DND-41 (cell line): Measurements from ENCODE around the gene LYRM9.

Source experiments
- ATAC-seq: fragments of 200-7000 bp; cut with Tn5 transposase; 3 replicates; pipeline ENCODE4 v1.9.1; 2021; ENCODE audit warnings: low read depth; ENCODE audit not compliant: insufficient read depth
- DNase-seq: peaks from one replicate; pipeline ENCODE4 v3.0.0-alpha.2; 2020
- H2AFZ ChIP-seq: 2 replicates; pipeline ENCODE4 v1.6.0; 2012; ENCODE audit warnings: low read depth, low read length
- H3K27ac ChIP-seq: 2 replicates; pipeline ENCODE4 v1.5.1; 2012; ENCODE audit warnings: low read length, inconsistent platforms
- H3K27me3 ChIP-seq: fragments of 200-600 bp; sonication (generic); 2 replicates; pipeline ENCODE4 v1.6.0; 2012; ENCODE audit warnings: low read length, mild to moderate bottlenecking, inconsistent platforms; ENCODE audit not compliant: insufficient read depth, poor library complexity
- H3K36me3 ChIP-seq: 2 replicates; pipeline ENCODE4 v1.5.1; 2012; ENCODE audit warnings: low read length, inconsistent platforms; ENCODE audit not compliant: insufficient read depth
- H3K4me1 ChIP-seq: 2 replicates; pipeline ENCODE4 v1.5.1; 2012; ENCODE audit warnings: mild to moderate bottlenecking, low read length; ENCODE audit not compliant: insufficient read depth
- H3K4me2 ChIP-seq: 2 replicates; pipeline ENCODE4 v1.6.0; 2012; ENCODE audit warnings: mild to moderate bottlenecking, moderate library complexity, low read length, inconsistent platforms; ENCODE audit not compliant: insufficient read depth
- H3K4me3 ChIP-seq, 2 experiments: fragments of 200-600 bp in 1 of 2; shearing (Covaris generic) in 1 of 2; 2 replicates each; pipeline ENCODE4 v1.5.1; 2012 to 2016; ENCODE audit warnings: inconsistent platforms in 2 of 2, low read length in 2 of 2, mild to moderate bottlenecking in 2 of 2, low read depth in 1 of 2, moderate library complexity in 1 of 2
- H3K79me2 ChIP-seq: 2 replicates; pipeline ENCODE4 v1.6.0; 2012; ENCODE audit warnings: low read length, inconsistent platforms; ENCODE audit not compliant: insufficient read depth
- H3K9ac ChIP-seq: 2 replicates; pipeline ENCODE4 v1.6.0; 2012; ENCODE audit warnings: low read depth, mild to moderate bottlenecking, inconsistent platforms, low read length, moderate library complexity
- H3K9me3 ChIP-seq: 2 replicates; pipeline ENCODE4 v1.5.1; 2012; ENCODE audit warnings: low read length, moderate library complexity, mild to moderate bottlenecking, inconsistent platforms; ENCODE audit not compliant: insufficient read depth, severe bottlenecking
- H4K20me1 ChIP-seq: 2 replicates; pipeline ENCODE4 v1.6.0; 2012; ENCODE audit warnings: low read length; ENCODE audit not compliant: insufficient read depth
- EZH2 ChIP-seq: IDR thresholded peaks from 3 replicates; pipeline ENCODE4 v1.6.1; 2012; ENCODE audit warnings: borderline replicate concordance, low read depth, mild to moderate bottlenecking, moderate library complexity, low read length, inconsistent platforms; ENCODE audit not compliant: severe bottlenecking
- TF ChIP-seq, protein P1 (sequence below): IDR thresholded peaks from 2 replicates; pipeline ENCODE4 v1.5.1; 2012; ENCODE audit warnings: borderline replicate concordance, low read length, moderate library complexity, mild to moderate bottlenecking; ENCODE audit not compliant: poor library complexity, severe bottlenecking; ENCODE audit errors: extremely low read depth

The LYRM9 gene

DNA sequence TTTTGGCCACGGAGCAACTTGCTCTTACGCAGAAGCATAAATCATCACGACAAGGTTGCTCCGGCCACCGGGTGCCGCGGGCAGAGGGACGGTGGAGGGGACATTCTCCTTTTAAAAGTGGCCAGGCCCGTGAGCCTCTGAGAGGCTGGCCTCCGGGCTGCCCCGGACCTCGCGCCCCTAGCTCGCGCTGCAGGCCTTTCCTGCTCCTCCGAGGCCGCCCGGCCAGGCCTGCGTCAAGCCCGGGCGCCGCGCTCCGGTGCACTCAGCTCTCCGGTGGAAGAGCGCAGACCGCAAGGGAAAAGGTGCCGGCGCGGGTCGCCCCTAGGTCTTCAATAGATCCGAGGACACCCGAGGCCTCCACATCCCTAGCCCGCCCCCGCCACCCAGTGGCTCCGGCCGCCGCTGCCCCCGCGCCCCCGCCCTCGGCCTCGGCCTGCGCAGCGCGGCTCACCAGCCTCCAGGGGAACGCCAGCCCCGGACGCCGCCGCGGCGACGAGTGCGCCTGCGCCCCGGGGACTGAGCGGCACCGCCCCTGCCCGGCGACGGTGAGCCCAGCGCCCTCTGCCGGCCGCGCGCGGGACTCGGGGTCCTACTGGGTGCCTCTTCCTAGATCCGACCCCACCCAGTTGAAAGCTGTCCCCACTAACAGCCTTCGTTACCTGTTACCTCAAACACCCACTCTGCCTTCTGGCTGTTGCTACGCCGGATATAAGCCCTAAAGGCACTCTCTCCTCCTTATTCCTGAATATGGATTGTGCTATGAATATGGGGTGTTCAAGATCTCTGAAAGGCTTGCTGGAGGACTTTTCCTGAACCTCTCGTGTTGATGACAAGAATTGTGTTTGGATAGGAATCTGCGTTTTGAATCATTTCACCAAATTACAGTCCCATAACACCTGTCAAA lies at the start of gene LYRM9:
LYRM9 (minus strand) TSS at position 500 of the 904 bp plus-strand sequence. CDS start 10,671 bp downstream, outside the sequence.
- H3K4me2 ChIP-seq: peak within 1 kb of the TSS; percentile 71
- no peak for TF ChIP-seq EZH2
- TF ChIP-seq, protein P1, sequence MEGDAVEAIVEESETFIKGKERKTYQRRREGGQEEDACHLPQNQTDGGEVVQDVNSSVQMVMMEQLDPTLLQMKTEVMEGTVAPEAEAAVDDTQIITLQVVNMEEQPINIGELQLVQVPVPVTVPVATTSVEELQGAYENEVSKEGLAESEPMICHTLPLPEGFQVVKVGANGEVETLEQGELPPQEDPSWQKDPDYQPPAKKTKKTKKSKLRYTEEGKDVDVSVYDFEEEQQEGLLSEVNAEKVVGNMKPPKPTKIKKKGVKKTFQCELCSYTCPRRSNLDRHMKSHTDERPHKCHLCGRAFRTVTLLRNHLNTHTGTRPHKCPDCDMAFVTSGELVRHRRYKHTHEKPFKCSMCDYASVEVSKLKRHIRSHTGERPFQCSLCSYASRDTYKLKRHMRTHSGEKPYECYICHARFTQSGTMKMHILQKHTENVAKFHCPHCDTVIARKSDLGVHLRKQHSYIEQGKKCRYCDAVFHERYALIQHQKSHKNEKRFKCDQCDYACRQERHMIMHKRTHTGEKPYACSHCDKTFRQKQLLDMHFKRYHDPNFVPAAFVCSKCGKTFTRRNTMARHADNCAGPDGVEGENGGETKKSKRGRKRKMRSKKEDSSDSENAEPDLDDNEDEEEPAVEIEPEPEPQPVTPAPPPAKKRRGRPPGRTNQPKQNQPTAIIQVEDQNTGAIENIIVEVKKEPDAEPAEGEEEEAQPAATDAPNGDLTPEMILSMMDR: peak; percentile 78
- H3K27me3 ChIP-seq: peaks cover 23% of the 10 kb centered on the region
- peak within 1 kb of the TSS; percentile 69 for H2AFZ ChIP-seq
- peak within 1 kb of the TSS; percentile 55 for H3K9ac ChIP-seq
- H3K36me3 ChIP-seq: no peaks in the 10 kb centered on the region
- H4K20me1 ChIP-seq: no peaks in the 10 kb centered on the region
- H3K9me3 ChIP-seq: no peaks in the 10 kb centered on the region
- peak within 1 kb of the TSS in 1 of 2 experiments; percentile 58; a peak in 3 of 4 replicates for H3K4me3 ChIP-seq
- H3K27ac ChIP-seq: no peak within 1 kb of the TSS
- ATAC-seq: peak; percentile 96
- H3K4me1 ChIP-seq: peaks cover 12% of the 10 kb centered on the region
- H3K79me2 ChIP-seq: no peaks in the 10 kb centered on the region
- DNase-seq: peak; percentile 78

DNA sequence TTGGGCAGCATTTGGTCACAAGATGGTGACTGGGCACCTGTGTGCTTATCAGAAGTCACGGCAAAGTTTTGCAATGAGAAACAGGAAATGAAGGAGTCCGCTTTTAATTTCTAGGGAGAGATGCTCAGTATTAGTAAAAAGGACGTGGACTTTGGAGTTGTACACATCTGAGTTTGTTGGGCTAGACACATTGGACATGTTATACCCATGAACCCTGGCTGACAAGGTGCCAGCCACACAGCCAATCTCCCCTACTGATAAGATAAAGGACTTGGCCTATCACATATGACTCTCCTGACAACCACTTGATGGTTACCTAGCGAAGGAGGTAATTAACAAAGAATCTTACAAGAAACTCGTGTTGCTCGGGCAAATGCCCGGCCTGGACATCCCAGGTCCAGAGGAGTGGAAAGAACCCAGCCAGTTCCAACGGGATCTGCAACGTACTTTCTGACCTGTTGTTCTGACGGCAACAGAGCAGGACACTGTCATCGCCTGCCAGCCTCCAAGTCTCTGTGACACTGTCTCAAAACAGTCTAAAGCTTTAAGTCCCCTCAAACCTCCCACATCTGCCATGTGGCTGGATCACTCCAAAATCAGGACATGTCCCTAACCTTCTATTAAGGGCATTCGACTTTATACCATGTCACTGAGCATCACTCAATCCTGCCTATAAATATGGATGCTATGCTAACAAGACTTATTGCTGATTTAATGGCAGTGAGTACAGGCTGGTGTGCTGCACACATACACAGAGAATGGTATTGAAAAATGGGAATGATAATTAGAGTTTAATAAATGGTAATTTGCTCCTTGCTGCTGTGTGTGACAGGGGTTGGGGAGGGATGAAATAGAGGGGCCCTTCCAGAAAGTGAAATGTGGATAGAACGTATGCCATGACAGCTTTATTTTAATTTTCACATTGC lies 47.6 kb upstream of the LYRM9 start:
- DNase-seq (no peak), ATAC-seq (no peak)
- Histone ChIP-seq H3K4me2 (no peak overlapping the region), H3K27me3 (no peaks in the 10 kb centered on the region), H3K4me3 (no peak overlapping the region), H3K79me2 (no peaks in the 10 kb centered on the region), H3K9me3 (no peaks in the 10 kb centered on the region), H4K20me1 (no peaks in the 10 kb centered on the region), H3K36me3 (no peaks in the 10 kb centered on the region), H3K9ac (no peak overlapping the region), H2AFZ (no peak overlapping the region), H3K4me1 (no peaks in the 10 kb centered on the region), H3K27ac (no peak overlapping the region)
- no peak for TF ChIP-seq EZH2
- TF ChIP-seq, protein P1: no peak

- no peak overlapping the region for H3K4me3 ChIP-seq
- H3K27ac ChIP-seq: no peak overlapping the region
- H3K9ac ChIP-seq: no peak overlapping the region
- no peaks in the 10 kb centered on the region for H3K9me3 ChIP-seq
- no peak overlapping the region for H2AFZ ChIP-seq
- TF ChIP-seq EZH2: no peak
- TF ChIP-seq, protein P1: no peak
- no peaks in the 10 kb centered on the region for H3K79me2 ChIP-seq
- no peaks in the 10 kb centered on the region for H3K36me3 ChIP-seq
- ATAC-seq (no peak), DNase-seq (no peak)
- H4K20me1 ChIP-seq: no peaks in the 10 kb centered on the region
- no peaks in the 10 kb centered on the region for H3K27me3 ChIP-seq
- H3K4me2 ChIP-seq: no peak overlapping the region
- no peaks in the 10 kb centered on the region for H3K4me1 ChIP-seq
These were observed 46.6 kb upstream of the LYRM9 start for GRCh38 chr17:27939474-27940465.
